Hepatocyte (in vitro differentiated cells): ENCODE results near the gene BAX.

Experiments
- EZH2 ChIP-seq: fragments of 200-600 bp; sonication (generic); IDR thresholded peaks from 2 replicates; pipeline ENCODE4 v1.6.1; 2016; ENCODE audit warnings: antibody characterized with exemption, mild to moderate bottlenecking, borderline replicate concordance
- EZH2phosphoT487 ChIP-seq: fragments of 200-600 bp; sonication (generic); IDR thresholded peaks from one replicate; pipeline ENCODE4 v1.6.1; 2018; ENCODE audit warnings: antibody characterized with exemption, mild to moderate bottlenecking, low read depth, moderate library complexity; ENCODE audit not compliant: unreplicated experiment, severe bottlenecking
- TF ChIP-seq, protein P1 (sequence below): fragments of 200-600 bp; sonication (generic); IDR thresholded peaks from 2 replicates; pipeline ENCODE4 v1.5.1; 2016; ENCODE audit warnings: antibody characterized with exemption, mild to moderate bottlenecking; ENCODE audit not compliant: poor library complexity

DNA sequence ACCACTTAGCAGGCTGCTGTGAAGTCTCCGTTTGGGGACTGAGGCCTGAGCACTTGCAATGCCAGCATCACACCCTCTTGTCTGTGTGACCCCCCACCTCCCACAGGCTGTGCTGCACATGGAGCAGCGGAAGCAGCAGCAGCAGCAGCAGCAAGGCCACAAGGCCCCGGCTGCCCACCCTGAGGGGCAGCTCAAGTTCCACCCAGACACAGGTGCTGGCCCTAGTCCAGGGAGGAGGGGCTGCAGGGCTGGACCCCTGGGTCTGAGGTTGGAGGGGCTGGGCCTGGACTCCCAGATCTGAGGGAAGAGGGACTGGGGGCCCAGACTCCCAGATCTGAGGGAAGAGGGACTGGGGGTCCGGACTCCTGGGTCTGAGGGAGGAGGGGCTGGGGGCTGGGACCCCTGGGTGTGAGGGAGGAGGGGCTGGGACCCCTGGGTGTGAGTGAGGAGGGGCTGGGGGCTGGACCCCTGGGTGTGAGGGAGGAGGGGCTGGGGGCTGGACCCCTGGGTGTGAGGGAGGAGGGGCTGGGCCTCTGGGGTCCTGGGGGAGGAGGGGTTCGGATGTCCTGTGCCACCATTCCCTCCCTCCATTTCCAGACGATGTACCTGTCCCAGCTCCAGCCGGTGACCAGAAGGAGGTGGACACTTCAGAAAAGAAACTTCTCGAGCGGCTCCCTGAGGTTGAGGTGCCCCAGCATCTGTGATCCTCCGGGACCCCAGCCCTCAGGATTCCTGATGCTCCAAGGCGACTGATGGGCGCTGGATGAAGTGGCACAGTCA, 32.8 kb upstream of the BAX start:
- TF ChIP-seq, protein P1, sequence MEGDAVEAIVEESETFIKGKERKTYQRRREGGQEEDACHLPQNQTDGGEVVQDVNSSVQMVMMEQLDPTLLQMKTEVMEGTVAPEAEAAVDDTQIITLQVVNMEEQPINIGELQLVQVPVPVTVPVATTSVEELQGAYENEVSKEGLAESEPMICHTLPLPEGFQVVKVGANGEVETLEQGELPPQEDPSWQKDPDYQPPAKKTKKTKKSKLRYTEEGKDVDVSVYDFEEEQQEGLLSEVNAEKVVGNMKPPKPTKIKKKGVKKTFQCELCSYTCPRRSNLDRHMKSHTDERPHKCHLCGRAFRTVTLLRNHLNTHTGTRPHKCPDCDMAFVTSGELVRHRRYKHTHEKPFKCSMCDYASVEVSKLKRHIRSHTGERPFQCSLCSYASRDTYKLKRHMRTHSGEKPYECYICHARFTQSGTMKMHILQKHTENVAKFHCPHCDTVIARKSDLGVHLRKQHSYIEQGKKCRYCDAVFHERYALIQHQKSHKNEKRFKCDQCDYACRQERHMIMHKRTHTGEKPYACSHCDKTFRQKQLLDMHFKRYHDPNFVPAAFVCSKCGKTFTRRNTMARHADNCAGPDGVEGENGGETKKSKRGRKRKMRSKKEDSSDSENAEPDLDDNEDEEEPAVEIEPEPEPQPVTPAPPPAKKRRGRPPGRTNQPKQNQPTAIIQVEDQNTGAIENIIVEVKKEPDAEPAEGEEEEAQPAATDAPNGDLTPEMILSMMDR, result no peak
- TF ChIP-seq EZH2phosphoT487 (no peak), EZH2 (no peak)
